Esophagus (tissue), 2 donors: ENCODE results near the gene MAP2K7. TPM values are rescaled to one million over a fixed set of nuclear protein-coding genes. Genes with fewer than 3 reads are reported as not detected.
A peak's percentile ranks its signal among the peaks of the same experiment; 100 is the strongest.

Experiments
- H3K27ac ChIP-seq, 2 donors: one replicate each; pipeline ENCODE4 v1.5.1; 2013; ENCODE audit warnings: low read depth in 2 of 2, mild to moderate bottlenecking in 2 of 2, inconsistent platforms in 1 of 2, low read length in 1 of 2, moderate library complexity in 1 of 2
- H3K27me3 ChIP-seq, 2 donors: one replicate each; pipeline ENCODE4 v1.6.1; 2013; ENCODE audit warnings: low read length in 2 of 2, control low read depth in 1 of 2, mild to moderate bottlenecking in 1 of 2; ENCODE audit not compliant: insufficient read depth in 2 of 2, control insufficient read depth in 1 of 2
- H3K36me3 ChIP-seq, 2 donors: one replicate each; pipeline ENCODE4 v1.6.1; 2013; ENCODE audit warnings: low read length in 1 of 2; ENCODE audit not compliant: control insufficient read depth in 2 of 2, insufficient read depth in 2 of 2
- H3K4me1 ChIP-seq, 2 donors: one replicate each; pipeline ENCODE4 v1.6.1; 2013; ENCODE audit warnings: low read length in 1 of 2; ENCODE audit not compliant: control insufficient read depth in 2 of 2, insufficient read depth in 2 of 2
- H3K4me3 ChIP-seq, 2 donors: one replicate each; pipeline ENCODE4 v1.5.1; 2013; ENCODE audit warnings: low read length in 2 of 2, mild to moderate bottlenecking in 2 of 2, low read depth in 1 of 2, moderate library complexity in 1 of 2
- H3K9me3 ChIP-seq, 2 donors: one replicate each; pipeline ENCODE4 v1.6.1; 2013; ENCODE audit warnings: mild to moderate bottlenecking in 2 of 2, low read depth in 1 of 2, low read length in 1 of 2, moderate library complexity in 1 of 2; ENCODE audit not compliant: control insufficient read depth in 2 of 2, insufficient read depth in 1 of 2
- WGBS, 2 donors: extraction: QIAGEN DNeasy Blood & Tissue Kit; methylation state at CpG; one replicate each; pipeline ENCODE4 v1.1.7; 2013; 5-methylcytosine and 5-hydroxymethylcytosine counted together
- polyA plus RNA-seq, 2 donors: library from polyadenylated mRNA; stranded (reverse); fragments of 200-250 nt; gene quantifications; one replicate each; pipeline ENCODE4 v1.2.3, GENCODE V29; 2013
- donor health status: healthy with polysubstance abuse.
- donor health status: Bipolar disorder and iron deficiency.

The MAP2K7 gene
- polyA plus RNA-seq, 2 donors = 12.8 to 35.1 TPM

DNA sequence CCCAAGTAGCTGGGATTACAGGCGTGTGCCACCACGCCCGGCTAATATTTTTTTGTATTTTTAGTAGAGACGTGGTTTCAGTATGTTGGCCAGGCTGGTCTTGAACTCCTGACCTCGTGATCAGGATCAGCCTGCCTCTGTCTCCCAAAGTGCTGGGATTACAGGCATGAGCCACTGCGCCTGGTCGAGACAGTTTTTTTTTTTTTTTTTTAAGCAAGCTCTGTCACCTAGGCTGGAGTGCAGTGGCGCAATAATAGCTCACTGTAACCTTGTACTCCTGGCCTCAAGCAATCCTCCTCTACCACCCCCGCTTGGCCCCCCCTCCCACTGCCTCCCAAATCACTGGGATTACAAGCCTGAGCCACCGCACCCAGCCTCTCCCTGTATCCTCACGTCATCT lies 6.4 kb upstream of the MAP2K7 start:
- H3K27ac ChIP-seq = peak overlapping the region in 1 of 2 donors; percentile 71
- no peak overlapping the region for H3K4me3 ChIP-seq
- H3K36me3 ChIP-seq = peaks cover 0 to 3% of the 10 kb centered on the region in 2 donors
- 64 to 66% methylated on average over 11 of the region's 11 CpGs for WGBS, 2 donors
- H3K4me1 ChIP-seq = peaks cover 4 to 25% of the 10 kb centered on the region in 2 donors
- H3K27me3 ChIP-seq = no peaks in the 10 kb centered on the region
- H3K9me3 ChIP-seq = no peaks in the 10 kb centered on the region

DNA sequence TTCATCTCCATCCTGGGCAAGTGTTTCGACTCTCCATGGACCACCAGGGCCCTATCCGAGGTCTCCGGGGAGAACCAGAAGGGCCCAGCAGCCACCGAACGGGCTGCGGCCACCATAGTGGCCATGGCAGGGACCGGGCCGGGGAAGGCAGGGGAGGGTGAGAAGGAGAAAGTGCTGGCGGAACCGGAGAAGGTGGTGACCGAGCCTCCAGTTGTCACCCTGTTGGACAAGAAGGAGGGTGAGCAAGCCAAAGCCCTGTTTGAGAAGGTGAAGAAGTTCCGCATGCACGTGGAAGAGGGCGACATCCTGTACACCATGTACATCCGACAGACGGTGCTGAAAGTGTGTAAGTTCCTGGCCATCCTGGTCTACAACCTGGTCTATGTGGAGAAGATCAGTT lies 4.7 kb upstream of the MAP2K7 start:
- 94 to 95% methylated on average over 16 of the region's 16 CpGs for WGBS, 2 donors
- Histone ChIP-seq H3K9me3 (no peaks in the 10 kb centered on the region), H3K27me3 (no peaks in the 10 kb centered on the region), H3K36me3 (peaks cover 0 to 3% of the 10 kb centered on the region in 2 donors), H3K4me3 (no peak overlapping the region), H3K4me1 (peaks cover 4 to 31% of the 10 kb centered on the region in 2 donors), H3K27ac (no peak overlapping the region)

DNA sequence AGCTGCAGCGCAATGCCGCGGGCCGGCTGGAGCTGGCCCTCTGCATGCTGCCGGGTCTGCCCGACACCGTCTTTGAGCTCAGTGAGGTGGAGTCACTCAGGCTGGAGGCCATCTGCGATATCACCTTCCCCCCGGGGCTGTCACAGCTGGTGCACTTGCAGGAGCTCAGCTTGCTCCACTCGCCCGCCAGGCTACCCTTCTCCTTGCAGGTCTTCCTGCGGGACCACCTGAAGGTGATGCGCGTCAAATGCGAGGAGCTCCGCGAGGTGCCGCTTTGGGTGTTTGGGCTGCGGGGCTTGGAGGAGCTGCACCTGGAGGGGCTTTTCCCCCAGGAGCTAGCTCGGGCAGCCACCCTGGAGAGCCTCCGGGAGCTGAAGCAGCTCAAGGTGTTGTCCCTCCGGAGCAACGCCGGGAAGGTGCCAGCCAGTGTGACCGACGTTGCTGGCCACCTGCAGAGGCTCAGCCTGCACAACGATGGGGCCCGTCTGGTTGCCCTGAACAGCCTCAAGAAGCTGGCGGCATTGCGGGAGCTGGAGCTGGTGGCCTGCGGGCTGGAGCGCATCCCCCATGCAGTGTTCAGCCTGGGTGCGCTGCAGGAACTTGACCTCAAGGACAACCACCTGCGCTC lies 3.8 kb upstream of the MAP2K7 start:
- peak overlapping the region in 1 of 2 donors; percentile 90 for H3K27ac ChIP-seq
- WGBS, 2 donors = 91 to 92% methylated on average over 34 of the region's 34 CpGs

DNA sequence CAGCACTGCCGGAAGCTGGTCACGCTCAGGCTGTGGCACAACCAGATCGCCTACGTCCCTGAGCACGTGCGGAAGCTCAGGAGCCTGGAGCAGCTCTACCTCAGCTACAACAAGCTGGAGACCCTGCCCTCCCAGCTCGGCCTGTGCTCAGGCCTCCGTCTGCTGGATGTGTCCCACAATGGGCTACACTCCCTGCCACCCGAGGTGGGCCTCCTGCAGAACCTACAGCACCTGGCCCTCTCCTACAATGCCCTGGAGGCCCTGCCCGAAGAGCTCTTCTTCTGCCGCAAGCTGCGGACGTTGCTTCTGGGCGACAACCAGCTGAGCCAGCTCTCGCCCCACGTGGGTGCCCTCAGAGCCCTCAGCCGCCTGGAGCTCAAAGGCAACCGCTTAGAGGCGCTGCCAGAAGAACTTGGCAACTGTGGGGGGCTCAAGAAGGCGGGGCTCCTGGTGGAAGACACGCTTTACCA lies 3.2 kb upstream of the MAP2K7 start:
- no peaks in the 10 kb centered on the region for H3K27me3 ChIP-seq
- peaks cover 0 to 1% of the 10 kb centered on the region in 2 donors for H3K9me3 ChIP-seq
- H3K4me3 ChIP-seq = no peak overlapping the region
- H3K4me1 ChIP-seq = peaks cover 7 to 36% of the 10 kb centered on the region in 2 donors
- peaks cover 0 to 3% of the 10 kb centered on the region in 2 donors for H3K36me3 ChIP-seq
- WGBS, 2 donors = 52 to 80% methylated on average over 21 of the region's 21 CpGs
- peak overlapping the region; percentile 50 to 90 for H3K27ac ChIP-seq

More for the DNA sequence above, 3.8 kb upstream of the MAP2K7 start:
- Histone ChIP-seq H3K4me3 (no peak overlapping the region), H3K9me3 (peaks cover 0 to 1% of the 10 kb centered on the region in 2 donors), H3K27me3 (no peaks in the 10 kb centered on the region), H3K4me1 (peaks cover 4 to 38% of the 10 kb centered on the region in 2 donors), H3K36me3 (peaks cover 0 to 3% of the 10 kb centered on the region in 2 donors)

DNA sequence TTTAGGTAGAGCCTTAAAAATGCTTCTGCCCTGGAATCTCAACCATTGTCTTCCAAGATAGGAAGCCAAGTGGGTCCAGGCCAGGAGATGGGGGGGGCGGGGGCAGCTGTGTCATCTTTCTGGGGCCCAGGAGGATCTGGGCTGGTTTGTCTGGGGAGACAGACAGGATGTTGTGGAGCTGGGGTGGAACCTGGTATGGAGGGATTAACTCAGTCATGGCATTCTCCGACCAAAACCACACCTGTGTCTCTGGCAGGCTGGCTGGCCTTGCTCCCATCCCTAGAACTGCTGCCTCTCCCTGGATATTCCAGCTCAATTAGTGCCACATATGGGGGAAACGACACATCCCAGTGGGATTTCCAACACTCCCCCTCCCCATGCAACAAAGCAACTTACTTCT lies 2.7 kb upstream of the MAP2K7 start:
- 47 to 62% methylated on average over 3 of the region's 3 CpGs for WGBS, 2 donors
- peaks cover 7 to 35% of the 10 kb centered on the region in 2 donors for H3K4me1 ChIP-seq

DNA sequence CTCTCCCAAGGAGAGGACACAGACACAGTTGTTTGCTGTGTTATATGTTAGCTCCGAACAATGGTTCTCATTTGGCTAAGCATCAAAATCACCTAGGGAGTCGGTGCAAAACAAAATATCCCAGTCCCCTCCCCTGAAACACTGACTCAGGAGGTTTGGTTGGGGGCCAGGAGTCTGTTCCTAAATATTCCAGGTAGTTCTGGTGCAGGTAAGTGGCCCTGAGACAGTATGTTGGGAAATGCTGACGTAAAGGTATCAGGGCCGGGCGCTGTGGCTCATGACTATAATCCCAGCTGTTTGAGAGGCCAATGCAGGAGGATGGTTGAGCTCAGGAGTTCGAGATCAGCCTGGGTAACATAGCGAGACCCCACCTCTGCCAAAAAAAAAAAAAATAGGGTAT lies 2.3 kb upstream of the MAP2K7 start:
- Histone ChIP-seq H3K4me3 (no peak overlapping the region), H3K9me3 (peaks cover 0 to 1% of the 10 kb centered on the region in 2 donors), H3K36me3 (peaks cover 0 to 8% of the 10 kb centered on the region in 2 donors), H3K27ac (peak overlapping the region; percentile 50 to 90), H3K4me1 (peaks cover 7 to 35% of the 10 kb centered on the region in 2 donors), H3K27me3 (no peaks in the 10 kb centered on the region)
- WGBS, 2 donors = 57 to 64% methylated on average over 7 of the region's 7 CpGs

More for the DNA sequence above, 2.7 kb upstream of the MAP2K7 start:
- H3K9me3 ChIP-seq = peaks cover 0 to 1% of the 10 kb centered on the region in 2 donors
- H3K27ac ChIP-seq = peak overlapping the region; percentile 50 to 90
- peaks cover 0 to 5% of the 10 kb centered on the region in 2 donors for H3K36me3 ChIP-seq
- no peaks in the 10 kb centered on the region for H3K27me3 ChIP-seq
- H3K4me3 ChIP-seq = no peak overlapping the region

DNA sequence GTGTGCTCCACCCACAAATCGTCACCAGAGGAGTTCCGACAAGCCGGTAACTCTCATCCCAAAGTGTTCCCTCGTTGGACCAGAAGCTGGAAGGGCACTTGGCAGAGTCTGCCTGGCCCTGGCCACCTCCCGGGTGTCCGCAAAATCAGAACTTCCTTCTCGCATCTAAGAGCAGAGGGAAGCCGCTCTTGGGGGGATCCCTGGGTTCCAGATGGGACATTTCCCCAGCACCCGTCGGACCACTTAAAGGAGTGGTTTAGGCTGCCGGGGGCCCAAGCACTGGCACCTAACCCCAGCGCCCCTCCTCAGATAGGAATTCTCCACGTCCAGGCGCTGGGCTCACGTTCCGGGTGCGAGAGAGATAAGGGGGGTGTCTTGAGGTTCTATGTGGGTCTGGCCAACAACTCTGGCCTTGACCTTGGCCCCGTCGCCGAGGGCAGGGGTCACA lies 857 bp upstream of the MAP2K7 start:
- 9 to 14% methylated on average over 20 of the region's 20 CpGs for WGBS, 2 donors
- Histone ChIP-seq H3K4me1 (peaks cover 7 to 39% of the 10 kb centered on the region in 2 donors), H3K27ac (peak overlapping the region; percentile 82 to 94)

DNA sequence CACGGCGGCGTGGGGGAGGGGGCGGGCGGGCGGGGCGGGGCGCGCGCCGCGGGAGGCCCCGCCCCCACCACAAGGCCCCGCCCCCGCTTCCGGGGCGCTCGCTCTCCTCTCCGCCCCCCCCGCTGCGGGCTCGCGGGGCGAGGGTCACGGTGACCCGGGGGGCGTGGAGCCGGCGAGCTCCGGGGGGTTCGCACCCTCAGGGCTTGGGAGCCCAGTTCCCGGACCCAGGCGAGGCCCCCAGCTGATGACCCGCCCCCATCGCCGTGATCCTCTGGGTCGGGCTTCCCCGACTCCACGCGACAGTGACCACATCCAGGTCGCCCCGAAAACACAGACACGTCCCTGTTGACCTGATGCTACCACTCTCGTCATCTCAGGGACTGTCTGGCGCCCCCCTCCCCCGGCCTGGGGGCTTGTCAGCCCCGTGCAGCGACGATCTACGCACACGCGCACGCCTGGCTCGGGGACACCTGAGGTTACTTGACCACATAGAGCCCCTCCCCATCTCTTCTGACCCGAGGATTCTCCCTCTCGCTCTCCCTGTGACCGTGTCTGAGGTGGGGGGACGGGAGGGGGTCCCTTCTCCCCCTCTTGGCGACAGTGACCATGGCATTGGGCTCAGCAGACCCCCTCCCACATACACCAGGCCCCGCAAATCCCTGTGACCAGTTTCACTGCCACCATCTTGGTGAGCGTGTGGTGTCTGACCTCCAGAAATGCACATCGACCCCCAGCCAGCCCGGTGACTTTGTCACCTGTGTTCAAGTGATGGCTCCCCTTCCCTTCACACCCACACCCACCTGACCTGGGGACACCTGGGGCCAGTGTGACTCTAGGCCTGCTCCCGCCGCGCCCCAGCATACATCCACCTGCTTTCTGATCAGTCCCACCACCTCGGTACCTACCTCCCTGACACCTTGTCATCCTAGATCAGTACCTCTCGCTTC lies 670 bp downstream of the MAP2K7 start:
- Histone ChIP-seq H3K27me3 (no peaks in the 10 kb centered on the region), H3K4me3 (peak overlapping the region; percentile 73 to 85), H3K27ac (peak overlapping the region; percentile 92 to 93), H3K4me1 (peaks cover 7 to 41% of the 10 kb centered on the region in 2 donors), H3K36me3 (peaks cover 0 to 15% of the 10 kb centered on the region in 2 donors), H3K9me3 (peaks cover 0 to 1% of the 10 kb centered on the region in 2 donors)
- 8 to 12% methylated on average over 43 to 68 of the region's 68 CpGs for WGBS, 2 donors

More for the DNA sequence above, 857 bp upstream of the MAP2K7 start:
- Histone ChIP-seq H3K36me3 (peaks cover 0 to 10% of the 10 kb centered on the region in 2 donors), H3K27me3 (no peaks in the 10 kb centered on the region), H3K9me3 (peaks cover 0 to 1% of the 10 kb centered on the region in 2 donors), H3K4me3 (peak overlapping the region; percentile 55 to 85)

DNA sequence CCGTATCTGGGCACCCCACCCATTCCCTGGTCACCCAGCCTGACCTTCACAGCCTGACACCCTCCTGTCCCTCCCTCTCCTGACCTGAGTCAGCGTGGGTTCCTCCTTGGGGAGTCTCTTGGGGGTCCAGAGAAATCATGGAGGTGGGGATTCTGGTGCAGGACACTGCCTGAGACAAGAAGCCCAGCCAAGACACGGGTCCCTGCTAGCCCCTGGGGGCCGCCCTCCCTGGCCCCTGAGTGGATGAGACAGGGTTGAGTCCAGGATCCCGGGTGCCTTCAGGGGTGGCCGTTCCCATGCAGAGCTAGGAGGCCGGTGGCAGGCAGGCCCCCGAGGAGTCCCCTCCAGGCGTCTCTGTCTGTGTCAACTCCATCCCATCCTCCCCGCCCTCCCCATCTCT lies 1.6 kb downstream of the MAP2K7 start:
- Histone ChIP-seq H3K27ac (no peak overlapping the region), H3K4me3 (peak overlapping the region in 1 of 2 donors; percentile 73), H3K36me3 (peaks cover 0 to 16% of the 10 kb centered on the region in 2 donors), H3K27me3 (no peaks in the 10 kb centered on the region), H3K4me1 (peaks cover 4 to 33% of the 10 kb centered on the region in 2 donors), H3K9me3 (peaks cover 0 to 1% of the 10 kb centered on the region in 2 donors)
- WGBS, 2 donors = 62 to 81% methylated on average over 10 of the region's 10 CpGs
